SIG-M5 treated with dmso at 0.1 percent for 504 hours (cell line): ENCODE measurements around the gene ZFP91.
"Not testable (repeated sequence)": the region's sequence is repeated elsewhere in the genome, so short reads cannot be mapped to it uniquely, and the experiment has no call there.

ENCODE experiments used
- DNase-seq: peaks from one replicate; lab custom pipeline; 2025; ENCODE audit not compliant: unreplicated experiment; lab: John Stamatoyannopoulos, UW

Gene ZFP91, protein sequence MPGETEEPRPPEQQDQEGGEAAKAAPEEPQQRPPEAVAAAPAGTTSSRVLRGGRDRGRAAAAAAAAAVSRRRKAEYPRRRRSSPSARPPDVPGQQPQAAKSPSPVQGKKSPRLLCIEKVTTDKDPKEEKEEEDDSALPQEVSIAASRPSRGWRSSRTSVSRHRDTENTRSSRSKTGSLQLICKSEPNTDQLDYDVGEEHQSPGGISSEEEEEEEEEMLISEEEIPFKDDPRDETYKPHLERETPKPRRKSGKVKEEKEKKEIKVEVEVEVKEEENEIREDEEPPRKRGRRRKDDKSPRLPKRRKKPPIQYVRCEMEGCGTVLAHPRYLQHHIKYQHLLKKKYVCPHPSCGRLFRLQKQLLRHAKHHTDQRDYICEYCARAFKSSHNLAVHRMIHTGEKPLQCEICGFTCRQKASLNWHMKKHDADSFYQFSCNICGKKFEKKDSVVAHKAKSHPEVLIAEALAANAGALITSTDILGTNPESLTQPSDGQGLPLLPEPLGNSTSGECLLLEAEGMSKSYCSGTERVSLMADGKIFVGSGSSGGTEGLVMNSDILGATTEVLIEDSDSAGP

GRCh38 chr11:58578635-58579191 lies at the start of gene ZFP91:
ZFP91 (plus strand) TSS chr11:58579063; CDS start chr11:58579282, 219 bp downstream.
- peak; percentile 96 for DNase-seq

DNA sequence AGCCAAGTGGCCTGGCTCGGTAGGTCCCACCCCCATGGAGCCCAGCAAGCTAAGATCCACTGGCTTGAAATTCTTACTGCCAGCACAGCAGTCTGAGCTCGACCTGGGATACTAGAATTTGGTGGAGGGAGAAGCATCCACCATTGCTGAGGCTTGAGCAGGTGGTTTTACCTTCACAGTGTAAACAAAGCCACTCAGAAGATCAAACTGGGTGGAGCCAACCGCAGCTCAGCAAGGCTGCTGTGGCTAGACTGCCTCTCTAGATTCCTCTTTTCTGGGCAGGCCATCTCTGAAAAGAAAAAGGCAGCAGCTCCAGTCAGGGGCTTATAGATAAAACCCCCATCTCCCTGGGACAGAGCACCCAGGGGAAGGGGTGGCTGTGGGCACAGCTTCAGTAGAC lies 48.6 kb upstream of the ZFP91 start:
- no peak for DNase-seq

- DNase-seq, result no peak
These were observed 47.0 kb upstream of the ZFP91 start for GRCh38 chr11:58531865-58532341.

DNA sequence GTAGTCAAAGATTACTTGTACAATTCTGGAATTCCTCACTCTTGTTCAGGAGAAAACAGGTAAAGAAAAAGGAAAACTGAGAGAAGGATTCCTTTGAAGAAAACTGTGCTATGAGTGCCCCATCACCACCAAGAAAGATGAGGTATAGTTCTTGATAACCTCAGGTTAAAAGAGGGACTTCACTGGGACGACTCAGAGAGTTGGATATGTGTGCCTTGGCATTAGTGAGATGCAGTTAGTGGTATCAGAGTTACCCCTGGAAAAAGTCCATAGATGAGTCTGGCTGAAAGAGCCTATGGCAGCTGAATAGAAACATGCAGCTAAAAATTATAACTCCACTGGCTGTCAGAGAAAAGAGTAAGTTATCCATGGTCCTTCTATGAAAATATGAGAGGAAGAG lies 32.0 kb upstream of the ZFP91 start:
- no peak for DNase-seq

- DNase-seq, result no peak
These were observed 29.2 kb upstream of the ZFP91 start for GRCh38 chr11:58549644-58550043.

DNA sequence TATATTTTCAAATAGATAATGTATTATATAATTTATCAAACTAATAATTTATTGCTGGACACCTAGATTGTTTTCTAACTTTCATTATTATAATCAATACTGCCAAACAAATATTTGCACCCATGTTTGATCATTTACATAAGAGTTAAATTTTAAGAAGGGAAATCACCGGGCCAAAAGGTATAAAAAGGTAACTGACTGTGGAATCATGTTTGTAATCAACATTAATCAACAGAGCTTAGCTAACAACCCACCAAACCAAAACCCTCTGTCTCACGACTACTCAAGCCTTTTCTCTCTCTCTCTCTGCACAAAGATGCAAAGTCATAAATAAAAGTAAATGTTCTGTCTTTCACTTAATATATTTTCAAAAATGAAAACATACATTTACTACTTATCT lies 18.0 kb upstream of the ZFP91 start:
- no peak for DNase-seq

DNA sequence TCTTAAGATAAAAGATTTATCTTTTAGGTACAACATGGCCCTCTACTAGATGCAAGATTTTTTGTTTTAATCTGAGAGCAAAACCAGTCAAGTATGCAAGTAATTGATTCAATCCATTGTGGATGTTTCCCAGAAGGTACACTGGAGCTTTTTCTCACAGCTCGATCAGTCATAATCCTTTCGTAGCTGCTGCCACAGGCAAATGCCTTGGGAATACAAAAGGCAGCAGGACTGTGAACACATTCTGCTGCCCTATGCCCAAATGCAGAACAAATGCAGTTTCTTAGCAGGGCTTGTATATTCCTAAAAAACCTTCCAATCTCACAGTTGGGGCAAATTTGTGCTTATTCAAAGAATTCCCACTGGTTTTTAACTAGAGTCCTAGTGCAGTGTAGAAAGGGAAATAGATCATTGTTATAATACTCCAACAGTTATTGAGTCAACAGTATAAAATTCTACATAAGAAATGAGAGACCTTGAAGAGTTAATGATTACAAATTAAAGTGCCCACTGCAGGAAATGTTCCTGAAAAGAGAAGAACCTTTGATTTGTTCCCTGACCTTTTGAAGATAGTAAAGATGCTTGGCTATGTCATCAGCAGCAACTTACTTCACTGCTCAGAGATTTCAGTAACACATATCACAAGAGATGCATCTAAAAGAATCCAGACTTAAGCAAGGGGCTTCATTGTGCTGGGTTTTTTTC lies 17.3 kb upstream of the ZFP91 start:
- DNase-seq, result no peak

GRCh38 chr11:58562375-58562800 lies 16.5 kb upstream of the ZFP91 start:
- no peak for DNase-seq

GRCh38 chr11:58564231-58564630 lies 14.6 kb upstream of the ZFP91 start:
- DNase-seq, result no peak

DNA sequence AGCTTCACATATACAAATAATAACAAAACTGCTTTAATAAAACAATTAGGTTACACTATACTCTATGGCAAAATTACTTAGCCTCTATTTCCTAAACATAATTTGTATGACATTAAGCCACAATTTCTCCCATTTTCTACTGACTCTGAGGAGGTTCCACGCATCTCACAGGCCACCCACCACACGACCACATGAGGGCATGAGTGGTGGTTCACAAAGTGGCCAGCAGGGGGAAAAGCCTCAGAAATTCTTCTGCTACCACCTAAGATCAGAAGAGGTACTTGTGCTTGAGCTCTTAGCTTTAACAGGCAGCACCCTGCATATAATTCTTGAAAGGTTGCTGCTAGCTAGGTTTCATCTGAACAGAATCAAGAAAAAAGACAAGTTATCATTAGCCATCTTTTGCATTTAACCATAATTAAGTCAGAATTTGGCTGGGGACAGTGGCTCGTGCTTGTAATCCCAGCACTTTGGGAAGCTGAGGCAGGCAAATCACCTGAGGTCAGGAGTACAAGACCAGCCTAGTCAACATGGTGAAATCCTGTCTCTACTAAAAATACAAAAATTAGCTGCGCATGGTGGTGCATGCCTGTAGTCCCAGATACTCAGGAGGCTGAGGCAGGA lies 10.9 kb upstream of the ZFP91 start:
- peak; percentile 54 for DNase-seq

DNA sequence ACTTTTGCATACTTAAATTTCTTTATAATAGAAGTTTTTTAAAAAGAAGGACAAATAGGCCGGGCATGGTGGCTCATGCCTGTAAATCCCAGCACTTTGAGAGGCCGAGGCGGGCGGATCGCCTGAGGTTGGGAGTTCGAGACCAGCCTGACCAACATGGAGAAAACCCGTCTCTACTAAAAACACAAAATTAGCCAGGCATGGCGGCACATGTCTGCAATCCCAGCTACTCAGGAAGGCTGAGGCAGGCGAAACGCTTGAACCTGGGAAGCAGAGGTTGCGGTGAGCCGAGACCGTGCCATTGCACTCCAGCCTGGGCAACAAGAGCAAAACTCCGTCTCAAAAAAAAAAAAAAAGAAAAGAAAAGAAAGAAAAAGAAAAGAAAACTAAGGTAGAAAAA lies 6.0 kb upstream of the ZFP91 start:
- not testable (repeated sequence) for DNase-seq

DNA sequence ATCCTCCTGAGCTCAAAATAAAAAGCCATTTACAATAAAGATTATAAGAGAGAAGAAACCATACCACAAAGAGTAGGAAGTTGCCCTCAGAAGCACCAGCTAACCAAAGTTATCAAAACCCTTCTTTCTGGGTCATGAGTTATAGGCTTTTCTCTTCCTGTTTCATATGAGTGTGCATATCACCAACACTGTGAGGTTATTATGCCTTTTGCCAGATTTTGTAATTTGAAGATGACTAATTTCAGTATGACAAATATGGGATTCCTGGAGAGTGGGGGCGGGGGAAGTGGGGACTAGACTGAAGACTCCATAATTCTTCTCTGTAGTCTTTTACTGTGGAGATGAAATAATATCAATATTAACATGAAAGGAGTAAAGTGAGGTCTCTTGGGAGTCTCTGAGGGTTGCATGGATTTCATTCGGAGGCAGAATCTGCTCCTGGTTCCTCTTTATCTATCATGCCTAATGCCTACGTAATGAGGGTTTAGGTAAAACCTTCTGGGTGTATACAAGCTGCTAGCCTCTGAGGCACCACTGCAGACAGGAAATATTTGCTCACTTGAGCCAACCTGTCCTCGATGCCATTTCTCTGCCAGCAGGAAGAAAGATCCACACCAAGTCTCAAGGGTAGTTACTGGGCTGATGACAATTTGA lies 5.3 kb upstream of the ZFP91 start:
- peak; percentile 84 for DNase-seq

GRCh38 chr11:58574881-58575280 lies 4.0 kb upstream of the ZFP91 start:
- no peak for DNase-seq

- peak; percentile 84 for DNase-seq
These were observed 3.4 kb upstream of the ZFP91 start, which contains the start of gene LPXN for GRCh38 chr11:58575377-58576020. LPXN (minus strand) TSS chr11:58575856; CDS start chr11:58575772, 84 bp downstream.

GRCh38 chr11:58576887-58577471 lies 1.9 kb upstream of the ZFP91 start:
- peak; percentile 25 for DNase-seq

DNA sequence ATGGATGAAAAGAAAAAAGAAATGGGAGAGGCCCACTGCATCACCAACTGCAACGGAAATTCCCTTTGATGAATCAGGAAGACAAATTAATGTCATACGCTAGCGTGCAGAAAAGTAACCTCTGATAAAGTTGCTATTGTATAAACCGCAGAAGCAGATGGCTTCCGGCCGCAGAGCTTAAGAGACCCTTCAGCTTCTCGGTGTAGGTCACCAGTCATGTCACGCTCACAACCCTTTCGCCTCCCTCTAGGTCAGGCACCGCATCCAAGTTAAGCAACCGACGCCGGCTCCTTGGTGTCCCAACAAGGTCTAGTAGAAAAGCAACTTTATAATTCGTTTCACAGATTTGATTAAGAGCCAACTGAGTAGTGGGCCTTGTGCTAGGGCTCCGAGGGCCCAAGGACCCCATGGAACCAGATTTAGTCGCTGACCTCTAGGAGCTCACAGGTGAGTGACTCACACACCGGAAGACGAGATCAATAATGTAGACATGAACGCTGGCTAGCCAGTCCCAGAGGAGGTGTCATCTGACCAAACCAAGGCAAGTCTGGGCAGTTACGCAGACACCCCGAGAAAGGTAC lies 1.2 kb upstream of the ZFP91 start:
- peak; percentile 71 for DNase-seq

DNA sequence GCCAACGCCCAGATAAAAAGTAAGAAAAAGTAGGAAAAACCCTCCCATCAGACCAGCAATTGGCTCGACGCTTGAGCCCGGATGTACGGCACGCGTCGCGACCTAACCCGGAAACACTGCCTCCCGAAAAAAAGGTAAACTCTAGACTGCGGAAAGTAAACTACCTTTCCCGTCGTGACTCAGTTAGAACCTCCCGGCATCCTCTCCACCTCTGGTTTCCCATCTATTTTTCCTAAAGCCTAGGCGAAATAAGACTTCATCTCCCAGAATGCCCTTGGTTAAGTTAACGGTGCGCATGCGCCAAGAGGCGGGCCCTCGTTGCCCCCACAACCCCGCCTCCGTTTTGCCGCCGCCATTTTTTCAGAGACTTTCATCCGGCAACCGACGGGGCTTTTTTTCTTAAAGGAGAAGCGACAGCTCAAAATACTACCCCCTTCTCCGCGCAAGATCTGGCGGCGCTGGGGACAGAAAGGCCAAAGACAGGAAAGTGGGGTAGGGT lies 678 bp upstream of the ZFP91 start:
- peak; percentile 98 for DNase-seq

GRCh38 chr11:58579192-58580129 lies 598 bp downstream of the ZFP91 start:
- peak; percentile 84 for DNase-seq
